Suprapubic skin (tissue), 4 donors: ENCODE results near the gene ARHGAP22. TPM values are rescaled to one million over a fixed set of nuclear protein-coding genes. Genes with fewer than 3 reads are reported as not detected.

ENCODE experiments used
- DNase-seq, 2 donors: peaks; one replicate each; pipeline ENCODE4 v3.0.0-alpha.2; 2019; ENCODE audit warnings: low spot score in 2 of 2
- H3K27ac ChIP-seq: fragments of 200-600 bp; sonication (generic); one replicate; pipeline ENCODE4 v1.5.1; 2019
- H3K27me3 ChIP-seq: fragments of 200-600 bp; sonication (generic); one replicate; pipeline ENCODE4 v1.5.1; 2019
- H3K36me3 ChIP-seq: fragments of 200-600 bp; sonication (generic); one replicate; pipeline ENCODE4 v1.5.1; 2019
- H3K4me1 ChIP-seq: fragments of 200-600 bp; sonication (generic); one replicate; pipeline ENCODE4 v1.5.1; 2019
- H3K4me3 ChIP-seq: fragments of 200-600 bp; sonication (generic); one replicate; pipeline ENCODE4 v1.5.1; 2019; ENCODE audit warnings: mild to moderate bottlenecking
- H3K9me3 ChIP-seq: fragments of 200-600 bp; sonication (generic); one replicate; pipeline ENCODE4 v1.5.1; 2019
- CTCF ChIP-seq, 2 donors: fragments of 200-600 bp in 1 of 2; fragments of 450-650 bp in 1 of 2; sonication (generic) in 1 of 2; IDR thresholded peaks; one replicate each; pipeline ENCODE4 v1.5.1; 2016 to 2019; ENCODE audit warnings: antibody characterized with exemption in 2 of 2, mild to moderate bottlenecking in 1 of 2, moderate library complexity in 1 of 2
- EP300 ChIP-seq: sonication (generic); formaldehyde crosslinking; IDR thresholded peaks from one replicate; pipeline ENCODE4 v1.6.1; 2017; ENCODE audit warnings: antibody characterized with exemption
- POLR2A ChIP-seq, 2 donors: fragments of 450-650 bp; IDR thresholded peaks; one replicate each; pipeline ENCODE4 v1.6.1; 2017; ENCODE audit warnings: antibody characterized with exemption in 2 of 2, mild to moderate bottlenecking in 2 of 2, moderate library complexity in 2 of 2
- POLR2AphosphoS5 ChIP-seq, 3 donors: sonication (generic); formaldehyde crosslinking; IDR thresholded peaks; one replicate each; pipeline ENCODE4 v1.6.1; 2017; ENCODE audit warnings: antibody characterized with exemption in 3 of 3
- whole genome bisulfite sequencing: methylation state at CpG from one replicate; pipeline ENCODE4 v1.1.5; 2018; 5-methylcytosine and 5-hydroxymethylcytosine counted together
- total RNA-seq, 4 donors: library from RNA; depleted of rRNA; stranded (reverse); fragments of >200 nt; gene quantifications; one replicate each; pipeline ENCODE4 v1.1.0, GENCODE V29; 2016

Gene ARHGAP22
- total RNA-seq, 4 donors from 2014 or later: 0.98 to 7.2 (median 2.2) TPM

- TF ChIP-seq POLR2A (IDR thresholded peaks at IDR 0.05): no peak
- no peaks in the 10 kb centered on the region for H3K9me3 ChIP-seq
- DNase-seq: peak in 1 of 2 donors; percentile 38
- H3K36me3 ChIP-seq: no peaks in the 10 kb centered on the region
- peaks cover 36% of the 10 kb centered on the region for H3K27me3 ChIP-seq
- no peak overlapping the region for H3K4me3 ChIP-seq
- no peak overlapping the region for H3K27ac ChIP-seq
- H3K4me1 ChIP-seq: peaks cover 12% of the 10 kb centered on the region
- 78% methylated on average over 4 of the region's 4 CpGs for WGBS
These were observed 85.9 kb downstream of the ARHGAP22 start for GRCh38 chr10:48518986-48519385.

- DNase-seq: peak in 1 of 2 donors; percentile 62
- H3K27me3 ChIP-seq: peaks cover 27% of the 10 kb centered on the region
- WGBS: 81% methylated on average over 8 of the region's 13 CpGs
- no peak for TF ChIP-seq POLR2A (IDR thresholded peaks at IDR 0.05)
- no peak for TF ChIP-seq POLR2AphosphoS5 (IDR thresholded peaks at IDR 0.05)
- TF ChIP-seq CTCF (IDR thresholded peaks at IDR 0.05): no peak
- no peak for TF ChIP-seq EP300
- no peak overlapping the region for H3K27ac ChIP-seq
- no peak overlapping the region for H3K4me3 ChIP-seq
- no peaks in the 10 kb centered on the region for H3K9me3 ChIP-seq
- peaks cover 4% of the 10 kb centered on the region for H3K4me1 ChIP-seq
- H3K36me3 ChIP-seq: no peaks in the 10 kb centered on the region
These were observed 86.7 kb downstream of the ARHGAP22 start for GRCh38 chr10:48517911-48518811.

- peaks cover 20% of the 10 kb centered on the region for H3K27me3 ChIP-seq
- DNase-seq: peak in 1 of 2 donors; percentile 74
- no peak for TF ChIP-seq POLR2AphosphoS5 (IDR thresholded peaks at IDR 0.05)
- TF ChIP-seq POLR2A (IDR thresholded peaks at IDR 0.05): no peak
- no peak for TF ChIP-seq EP300
- no peak for TF ChIP-seq CTCF (IDR thresholded peaks at IDR 0.05)
- 79% methylated on average over 4 of the region's 9 CpGs for WGBS
- no peaks in the 10 kb centered on the region for H3K9me3 ChIP-seq
- no peaks in the 10 kb centered on the region for H3K4me1 ChIP-seq
- H3K27ac ChIP-seq: no peak overlapping the region
- no peak overlapping the region for H3K4me3 ChIP-seq
- no peaks in the 10 kb centered on the region for H3K36me3 ChIP-seq
These were observed 87.4 kb downstream of the ARHGAP22 start for GRCh38 chr10:48517482-48517881.

GRCh38 chr10:48516911-48517310 lies 88.0 kb downstream of the ARHGAP22 start:
- DNase-seq: peak in 1 of 2 donors; percentile 35
- Histone ChIP-seq H3K27me3 (peaks cover 15% of the 10 kb centered on the region), H3K4me3 (no peak overlapping the region), H3K27ac (no peak overlapping the region), H3K4me1 (no peaks in the 10 kb centered on the region), H3K36me3 (no peaks in the 10 kb centered on the region), H3K9me3 (no peaks in the 10 kb centered on the region)
- TF ChIP-seq POLR2A (IDR thresholded peaks at IDR 0.05): no peak
- no peak for TF ChIP-seq EP300
- TF ChIP-seq CTCF (IDR thresholded peaks at IDR 0.05): no peak
- TF ChIP-seq POLR2AphosphoS5 (IDR thresholded peaks at IDR 0.05): no peak
- WGBS: 82% methylated on average over 3 of the region's 3 CpGs

GRCh38 chr10:48514916-48515315 lies 90.0 kb downstream of the ARHGAP22 start:
- TF ChIP-seq POLR2A (IDR thresholded peaks at IDR 0.05) (no peak), CTCF (IDR thresholded peaks at IDR 0.05) (no peak), EP300 (no peak), POLR2AphosphoS5 (IDR thresholded peaks at IDR 0.05) (no peak)
- H3K4me3 ChIP-seq: no peak overlapping the region
- no peaks in the 10 kb centered on the region for H3K27me3 ChIP-seq
- H3K36me3 ChIP-seq: no peaks in the 10 kb centered on the region
- 91% methylated on average over 1 of the region's 1 CpG for WGBS
- no peak for DNase-seq
- H3K4me1 ChIP-seq: no peaks in the 10 kb centered on the region
- H3K9me3 ChIP-seq: no peaks in the 10 kb centered on the region
- no peak overlapping the region for H3K27ac ChIP-seq
